HG02571 (cell line): Measurements from ENCODE around the gene HTR1E.
"Not testable (repeated sequence)": the region's sequence is repeated elsewhere in the genome, so short reads cannot be mapped to it uniquely, and the experiment has no call there.

Experiments used
- ATAC-seq: cut with Tn5 transposase; IDR thresholded peaks from one replicate; pipeline ENCODE4 v1.9.1; 2021; ENCODE audit warnings: mild to moderate bottlenecking, moderate library complexity; ENCODE audit not compliant: unreplicated experiment

The HTR1E gene, protein sequence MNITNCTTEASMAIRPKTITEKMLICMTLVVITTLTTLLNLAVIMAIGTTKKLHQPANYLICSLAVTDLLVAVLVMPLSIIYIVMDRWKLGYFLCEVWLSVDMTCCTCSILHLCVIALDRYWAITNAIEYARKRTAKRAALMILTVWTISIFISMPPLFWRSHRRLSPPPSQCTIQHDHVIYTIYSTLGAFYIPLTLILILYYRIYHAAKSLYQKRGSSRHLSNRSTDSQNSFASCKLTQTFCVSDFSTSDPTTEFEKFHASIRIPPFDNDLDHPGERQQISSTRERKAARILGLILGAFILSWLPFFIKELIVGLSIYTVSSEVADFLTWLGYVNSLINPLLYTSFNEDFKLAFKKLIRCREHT

DNA sequence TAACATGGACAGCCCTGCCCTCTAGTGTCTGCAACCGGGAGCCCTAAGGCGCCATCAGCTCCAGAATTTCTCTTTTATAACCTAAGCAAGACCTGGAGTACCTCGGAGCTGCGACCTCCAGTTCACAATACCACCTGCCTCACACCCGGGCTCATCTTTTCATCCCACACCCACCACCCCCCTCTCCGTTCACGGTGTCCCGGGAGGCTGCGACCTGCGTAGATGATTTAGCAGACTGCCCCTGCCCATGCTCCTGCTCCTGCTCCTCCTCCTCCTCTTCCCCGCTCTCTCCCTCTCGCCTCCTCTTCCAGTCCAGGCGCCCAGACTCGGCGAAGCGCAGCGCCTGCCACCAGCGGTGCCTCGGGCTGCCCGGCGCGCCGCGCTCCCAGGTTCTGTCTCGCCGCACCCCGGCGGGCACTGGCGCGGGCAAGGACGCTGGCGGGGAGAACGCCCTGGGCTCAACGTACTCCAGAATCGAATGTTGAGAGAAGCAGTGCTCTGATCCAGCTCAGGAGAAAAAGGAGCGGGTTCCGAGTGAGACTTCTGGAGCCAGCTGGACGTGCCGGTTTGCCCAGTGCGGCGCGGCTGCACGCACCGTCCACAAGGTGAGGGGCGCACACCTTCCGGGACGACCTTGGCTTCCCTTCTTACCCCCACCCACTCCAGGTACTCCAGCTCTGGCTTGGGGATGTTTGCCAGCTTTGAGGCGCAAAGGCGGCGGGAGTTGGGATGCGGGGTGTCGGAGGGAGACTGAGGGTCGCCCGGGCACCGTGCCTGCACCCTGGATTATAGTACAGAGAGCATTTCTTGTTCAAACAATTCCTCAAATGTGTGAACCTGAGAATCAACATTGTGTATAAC lies at the start of gene HTR1E:
Gene HTR1E, plus strand, starts transcription at position 310 of the 861 bp plus-strand sequence. CDS start 77,807 bp downstream, outside the sequence.
- no peak for ATAC-seq

DNA sequence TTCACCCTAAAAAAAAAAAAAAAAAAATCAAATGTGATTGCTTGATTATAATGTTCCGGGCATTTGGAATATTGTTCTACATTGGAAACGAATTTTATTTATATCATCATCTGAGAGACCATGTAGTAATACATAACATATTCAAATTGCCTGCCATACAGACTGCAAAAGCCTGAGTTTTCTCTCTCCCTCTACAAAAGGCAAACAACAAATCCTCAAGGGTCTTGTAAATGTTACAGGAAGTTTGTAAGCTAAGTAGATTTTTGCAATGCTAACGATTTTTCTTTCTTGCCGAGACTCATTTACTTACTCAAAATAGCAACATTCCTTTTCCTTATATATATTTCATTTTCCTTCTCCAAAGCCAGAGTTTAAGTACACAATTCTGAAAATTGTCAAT lies 49.0 kb upstream of the HTR1E start:
- no peak for ATAC-seq

DNA sequence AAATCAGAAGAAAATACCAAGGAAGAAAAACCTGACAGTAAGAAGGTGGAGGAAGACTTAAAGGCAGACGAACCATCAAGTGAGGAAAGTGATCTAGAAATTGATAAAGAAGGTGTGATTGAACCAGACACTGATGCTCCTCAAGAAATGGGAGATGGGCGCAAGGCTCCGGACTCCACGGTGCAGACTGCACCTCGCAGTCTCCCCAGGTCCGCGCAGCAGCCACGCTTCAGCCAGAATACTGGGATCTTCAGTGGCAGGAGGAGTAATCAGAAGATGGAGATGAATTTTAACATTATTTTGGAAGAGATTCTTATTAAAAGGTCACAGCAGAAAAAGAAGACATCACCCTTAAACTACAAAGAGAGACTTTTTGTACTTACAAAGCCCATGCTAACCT lies 40.1 kb upstream of the HTR1E start:
- not testable (repeated sequence) for ATAC-seq

DNA sequence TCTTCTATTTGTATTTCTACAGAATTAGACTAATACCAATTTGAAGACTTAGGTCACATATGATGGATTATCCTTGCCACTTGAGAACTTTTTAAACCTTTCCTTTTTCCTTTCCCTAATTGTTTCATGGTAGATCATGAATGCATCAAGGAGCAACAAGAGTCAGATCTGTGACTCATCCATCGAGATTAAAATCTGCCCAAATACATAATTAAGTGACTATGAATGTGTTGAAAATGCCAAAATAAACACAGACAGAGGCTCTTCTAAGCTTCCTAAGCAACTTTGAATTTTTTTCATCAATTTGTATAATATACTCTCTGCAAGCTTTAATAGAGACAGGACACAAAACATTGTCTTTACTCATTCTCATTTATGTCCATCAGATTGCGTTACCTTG lies 23.5 kb upstream of the HTR1E start:
- ATAC-seq = no peak

DNA sequence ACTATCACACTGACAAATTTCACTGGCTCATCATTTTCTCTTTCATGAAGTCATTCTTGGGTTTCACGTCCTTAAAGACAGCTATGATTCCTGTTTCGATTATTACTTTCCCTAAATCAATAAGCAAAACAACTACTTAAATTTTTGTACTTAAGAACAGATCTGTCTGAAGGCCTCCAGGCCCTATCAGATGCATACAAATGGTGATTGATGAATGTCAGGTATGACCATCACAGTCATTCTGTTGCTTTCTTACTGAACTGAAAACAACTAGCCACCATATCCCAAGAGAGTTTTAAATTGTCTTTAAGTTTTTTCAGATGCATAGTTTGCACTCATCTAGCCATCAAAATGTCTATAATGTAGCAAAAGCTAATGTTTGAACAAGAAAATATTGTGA lies 20.9 kb upstream of the HTR1E start:
- no peak for ATAC-seq

DNA sequence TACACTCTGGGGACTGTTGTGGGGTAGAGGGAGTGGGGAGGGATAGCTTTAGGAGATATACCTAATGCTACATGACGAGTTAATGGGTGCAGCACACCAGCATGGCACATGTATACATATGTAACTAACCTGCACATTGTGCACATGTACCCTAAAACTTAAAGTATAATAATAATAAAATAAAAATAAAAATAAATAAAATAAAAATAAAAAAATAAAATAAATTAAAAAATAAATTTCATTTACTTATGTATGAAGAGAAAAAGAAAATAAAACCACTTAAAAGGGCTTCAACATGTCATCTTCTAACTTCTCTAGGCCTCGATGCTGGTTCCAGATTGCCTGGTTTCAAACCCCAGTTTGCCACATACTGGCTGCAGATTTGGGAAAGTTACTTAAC lies 10.2 kb upstream of the HTR1E start:
- not testable (repeated sequence) for ATAC-seq

DNA sequence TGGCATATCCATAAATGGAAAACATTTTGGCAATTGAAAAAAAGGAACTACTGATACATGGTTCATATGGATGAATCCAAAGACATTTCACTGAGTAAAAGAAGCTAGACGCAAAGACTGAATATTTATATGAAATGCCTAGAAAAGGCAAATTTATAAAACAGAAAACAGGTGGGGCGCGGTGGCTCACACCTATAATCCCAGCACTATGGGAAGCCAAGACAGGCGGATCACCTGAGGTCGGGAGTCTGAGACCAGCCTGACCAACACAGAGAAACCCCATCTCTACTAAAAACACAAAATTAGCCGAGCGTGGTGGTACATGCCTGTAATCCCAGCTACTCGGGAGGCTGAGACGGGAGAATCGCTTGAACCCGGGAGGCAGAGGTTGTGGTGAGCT lies 9.5 kb upstream of the HTR1E start:
- not testable (repeated sequence) for ATAC-seq

DNA sequence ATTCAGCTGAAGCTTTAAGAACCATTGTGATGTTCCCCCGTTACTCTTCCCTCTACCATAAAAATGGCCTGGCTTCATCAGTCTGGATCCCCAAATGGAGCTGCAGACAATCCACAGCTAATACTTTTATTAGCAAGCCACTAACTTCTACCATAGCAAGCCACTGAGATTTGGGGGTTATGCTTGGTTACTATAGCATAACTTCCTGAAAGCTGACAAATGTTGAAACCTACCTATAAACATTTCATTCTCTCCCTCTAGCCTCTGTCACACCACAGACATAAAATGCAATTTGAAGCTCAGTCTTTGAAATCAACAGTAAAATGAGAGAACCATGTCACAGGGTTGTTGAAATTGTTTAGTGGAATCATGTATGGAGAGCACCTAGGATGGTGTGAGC lies 3.0 kb upstream of the HTR1E start:
- no peak for ATAC-seq

DNA sequence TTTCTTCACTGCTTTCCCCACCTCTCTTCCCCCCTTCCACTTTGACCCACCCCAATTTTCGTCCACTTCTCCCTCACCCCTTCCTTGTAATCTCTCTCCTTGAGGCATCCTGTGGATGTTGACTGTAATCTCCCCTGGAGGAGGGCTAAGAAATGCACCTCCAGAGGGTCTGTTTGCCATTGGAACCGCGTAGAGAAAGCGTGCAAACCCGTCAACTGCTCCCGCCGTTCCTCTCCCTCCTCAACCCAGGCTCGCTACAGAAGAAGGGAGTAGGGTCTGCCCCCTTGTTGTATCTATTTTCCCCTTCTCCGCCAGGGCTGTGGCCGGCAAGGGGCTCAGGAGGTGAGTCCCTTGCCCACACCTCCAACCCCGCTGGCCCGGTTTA lies 502 bp upstream of the HTR1E start:
- ATAC-seq = no peak

DNA sequence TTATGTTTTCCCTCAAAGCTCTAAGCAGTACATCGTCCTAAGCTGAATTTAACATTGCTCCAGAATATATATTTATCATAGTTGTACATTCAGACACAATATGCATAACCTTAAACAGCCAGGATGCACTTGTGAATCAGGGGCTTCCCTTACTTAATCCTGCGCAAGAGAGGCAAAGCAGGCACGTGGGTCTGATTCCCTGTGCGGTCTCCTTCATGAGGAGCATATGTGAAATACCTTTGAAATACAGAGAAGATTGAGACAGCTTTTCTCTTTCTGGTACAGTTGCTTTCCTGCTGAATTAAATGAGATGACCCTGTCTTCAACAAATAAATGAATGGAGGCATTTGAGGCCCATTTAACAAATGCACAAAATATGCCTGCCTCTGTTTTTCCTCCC lies 1.5 kb downstream of the HTR1E start:
- no peak for ATAC-seq

DNA sequence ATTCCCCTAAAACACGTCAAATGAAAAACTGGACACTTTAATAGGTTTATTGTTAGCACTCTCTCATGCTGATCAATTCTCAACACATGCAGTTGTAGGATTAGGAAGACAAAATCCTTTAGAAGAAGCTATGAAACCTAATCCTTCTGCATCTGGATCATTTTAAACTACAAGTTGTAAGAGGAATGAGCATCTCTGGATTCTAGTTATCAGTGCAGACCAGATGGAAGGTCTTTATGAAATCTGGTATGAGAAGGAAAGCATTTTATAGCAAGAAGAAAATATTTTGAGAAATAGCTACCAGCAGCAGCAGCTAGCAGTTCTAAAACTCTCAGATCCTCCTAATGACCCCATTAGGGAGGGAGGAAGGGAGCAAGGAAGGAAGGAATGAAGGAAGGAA lies 4.1 kb downstream of the HTR1E start:
- no peak for ATAC-seq

DNA sequence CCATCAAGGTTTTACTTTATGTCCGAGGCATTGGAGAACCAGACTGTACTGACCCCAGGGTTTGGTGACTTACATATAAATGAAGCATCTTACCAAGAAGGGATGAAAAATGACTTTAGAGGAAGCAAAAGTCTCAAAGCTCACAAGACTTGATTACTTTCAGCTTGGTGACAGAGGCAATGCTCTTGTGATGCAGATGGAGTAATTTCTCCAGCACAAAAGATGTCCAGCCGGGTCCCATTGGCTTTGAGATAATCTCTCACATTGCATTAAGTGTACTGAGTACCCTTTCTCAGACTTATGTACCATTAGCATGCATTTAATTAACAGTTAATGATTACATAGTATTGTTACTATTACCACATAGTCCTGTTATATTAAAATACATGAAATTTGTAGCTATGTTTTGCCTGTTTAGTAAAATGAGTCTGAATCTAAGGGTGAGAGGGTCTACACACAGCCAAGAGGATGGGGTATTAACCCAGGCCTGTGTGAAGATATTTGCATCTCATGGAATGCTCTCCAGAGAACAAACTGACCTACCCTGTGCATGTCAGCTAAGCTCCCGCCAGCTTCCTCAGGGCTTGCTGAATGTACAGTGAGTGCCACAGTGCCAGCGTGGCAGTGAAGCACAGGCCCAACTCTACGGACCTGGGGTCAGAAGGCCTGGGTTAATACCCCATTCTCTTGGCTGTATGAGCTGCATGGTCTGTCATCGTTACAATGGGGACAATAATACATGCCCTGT lies 5.6 kb downstream of the HTR1E start:
- no peak for ATAC-seq

DNA sequence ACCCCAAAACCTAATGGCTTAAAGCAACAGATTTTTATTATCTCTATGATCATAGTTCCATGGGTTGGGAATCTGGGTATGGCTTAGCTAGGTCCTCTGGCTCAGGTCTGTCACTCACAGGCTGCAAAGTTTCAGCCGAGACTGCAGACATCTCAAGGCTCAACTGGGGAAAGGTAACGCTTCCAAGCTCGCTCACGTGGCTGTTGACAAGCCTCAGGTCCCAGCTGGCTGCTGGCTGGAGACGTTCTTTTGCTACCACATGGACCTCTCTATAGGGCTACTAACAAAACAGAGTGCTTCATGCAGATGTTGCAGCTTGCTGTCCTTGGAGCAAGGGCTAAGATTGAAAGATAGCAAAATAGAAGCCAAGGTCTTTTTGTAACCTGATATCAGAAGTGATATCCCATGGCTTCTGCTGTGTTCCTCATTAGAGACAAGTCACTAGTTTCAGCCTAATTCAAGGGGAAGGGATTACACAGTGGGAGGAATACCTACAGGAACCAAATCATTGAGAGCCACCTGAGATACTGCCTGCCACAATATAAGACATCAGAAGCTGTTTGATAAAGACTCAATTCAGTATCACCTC lies 6.6 kb downstream of the HTR1E start:
- ATAC-seq = no peak

DNA sequence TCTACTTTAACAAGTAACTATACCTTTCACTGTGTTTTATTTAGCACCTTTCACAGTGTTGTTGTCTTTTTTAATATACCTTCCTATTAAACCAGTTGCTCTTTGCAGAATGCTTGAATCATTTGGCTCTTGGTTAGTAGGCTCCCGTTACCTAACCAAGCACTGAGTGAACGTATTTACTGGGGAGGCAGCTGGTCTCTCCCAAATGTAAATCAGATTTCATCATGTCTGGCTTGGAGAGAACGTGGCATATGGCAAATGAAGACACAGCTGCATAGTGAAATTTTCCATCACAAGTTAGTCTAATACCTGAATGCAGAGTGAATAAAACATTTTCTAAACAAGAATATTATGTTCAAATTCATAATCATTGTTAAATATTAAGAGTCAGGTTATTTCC lies 12.4 kb downstream of the HTR1E start:
- no peak for ATAC-seq

DNA sequence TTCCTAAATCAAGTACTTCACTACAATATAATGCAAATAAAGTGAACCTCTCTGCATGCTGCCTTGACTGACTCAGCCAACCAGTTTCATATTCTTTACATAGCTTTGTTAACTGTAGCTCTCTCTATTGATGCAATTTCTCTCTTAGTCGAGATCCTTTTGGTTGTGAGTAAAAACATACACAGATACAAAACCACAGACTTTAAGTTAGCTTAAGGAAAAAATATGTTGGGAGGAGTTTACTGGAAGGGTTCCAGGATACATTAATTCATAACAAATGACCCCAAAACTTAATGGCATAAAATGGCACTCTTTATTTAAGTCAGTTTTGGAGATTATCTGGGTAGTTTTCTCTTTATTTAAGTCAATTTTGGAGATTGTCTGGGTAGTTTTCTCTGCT lies 15.7 kb downstream of the HTR1E start:
- no peak for ATAC-seq

DNA sequence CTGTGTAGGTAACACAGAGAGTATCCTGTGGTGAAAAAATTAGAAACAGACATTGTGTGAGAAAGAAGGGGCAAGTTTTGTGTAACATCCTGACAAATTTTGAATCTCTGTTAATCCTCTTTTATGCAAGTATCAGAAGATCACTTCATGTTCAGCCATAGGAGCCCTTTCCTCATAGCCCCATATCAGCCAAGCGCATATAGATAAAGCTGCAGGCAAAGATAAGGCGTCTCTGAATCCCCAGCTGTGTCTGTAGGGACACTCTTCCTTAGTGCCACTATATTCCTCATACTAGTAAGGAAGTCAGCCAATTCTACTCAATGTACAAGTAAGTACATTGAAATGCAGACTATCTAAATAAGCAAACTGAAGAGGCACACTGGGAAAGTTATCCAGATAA lies 22.3 kb downstream of the HTR1E start:
- no peak for ATAC-seq

DNA sequence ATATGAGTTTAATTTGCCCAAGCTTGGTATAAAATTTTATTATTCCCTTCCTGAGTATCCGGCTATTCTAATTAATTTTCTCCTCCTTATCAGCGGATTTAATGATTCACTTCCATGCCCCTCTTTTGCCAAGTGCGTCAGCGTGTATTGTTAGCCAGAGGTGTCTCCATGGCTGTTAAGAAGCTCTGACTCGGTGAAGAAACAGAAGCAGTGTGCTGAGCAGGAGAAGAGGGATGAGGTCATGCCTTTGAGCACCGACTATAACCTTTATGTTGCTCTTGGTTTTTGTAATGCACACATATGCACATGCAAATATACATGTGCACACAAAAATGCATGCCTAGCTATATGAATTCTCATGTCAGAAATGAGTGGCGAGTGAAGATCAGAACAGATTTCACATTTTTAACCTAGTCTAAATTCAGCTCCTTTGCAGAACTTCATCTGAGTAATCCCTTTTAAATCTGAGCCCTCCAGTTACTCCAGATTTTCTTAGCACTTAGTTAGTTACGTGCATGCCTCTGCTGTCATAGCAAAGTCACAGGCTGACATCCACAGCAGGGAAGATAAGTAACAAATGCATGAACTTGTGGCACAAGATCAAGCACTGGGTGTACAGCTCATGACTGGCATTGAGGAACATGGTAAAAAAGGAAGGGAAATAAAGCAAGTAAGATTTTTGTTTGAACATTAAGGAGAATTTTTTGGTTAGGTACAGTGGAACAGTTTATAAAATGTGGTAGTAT lies 24.3 kb downstream of the HTR1E start:
- ATAC-seq = no peak

DNA sequence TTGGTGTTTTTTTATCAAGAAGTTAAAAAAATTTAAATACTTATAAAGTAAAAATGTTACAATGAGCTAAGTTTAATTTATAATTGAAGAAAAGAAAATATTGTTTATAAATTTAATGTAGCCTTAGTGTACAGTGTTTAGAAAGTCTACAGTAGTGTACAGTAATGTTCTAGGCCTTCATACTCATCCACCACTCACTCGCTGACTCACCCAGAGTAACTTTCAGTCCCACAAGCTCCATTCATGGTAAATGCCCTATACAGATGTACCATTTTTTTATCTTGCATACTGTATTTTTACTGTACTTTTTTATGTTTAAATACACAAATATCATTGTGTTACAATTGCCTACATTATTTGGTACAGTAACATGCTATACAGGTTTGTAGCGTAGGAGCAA lies 26.0 kb downstream of the HTR1E start:
- no peak for ATAC-seq

DNA sequence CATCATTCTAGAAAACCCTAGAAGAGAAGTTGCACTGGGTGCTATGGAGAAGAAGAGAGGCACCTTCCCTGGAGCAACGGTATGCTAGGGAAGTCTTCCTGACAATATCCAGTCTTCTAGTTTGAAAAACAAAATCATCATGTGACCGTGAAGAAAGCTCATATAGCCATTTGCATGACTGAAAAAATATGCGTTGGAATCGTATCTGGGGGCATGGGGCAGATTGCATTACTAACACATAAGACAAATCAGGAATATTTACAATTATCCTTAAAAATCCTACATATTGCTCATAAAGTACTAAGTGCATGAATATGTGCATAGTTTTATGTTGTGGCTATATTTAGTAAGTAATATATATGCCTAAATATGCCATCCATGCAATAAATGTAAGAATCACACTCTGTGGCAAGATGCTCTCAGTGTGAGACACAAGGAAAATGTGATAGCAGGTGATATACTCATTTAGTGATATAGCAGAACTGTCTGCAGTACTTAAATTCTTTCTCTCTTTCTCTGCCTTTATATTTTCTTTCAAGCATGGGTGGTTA lies 26.8 kb downstream of the HTR1E start:
- no peak for ATAC-seq

DNA sequence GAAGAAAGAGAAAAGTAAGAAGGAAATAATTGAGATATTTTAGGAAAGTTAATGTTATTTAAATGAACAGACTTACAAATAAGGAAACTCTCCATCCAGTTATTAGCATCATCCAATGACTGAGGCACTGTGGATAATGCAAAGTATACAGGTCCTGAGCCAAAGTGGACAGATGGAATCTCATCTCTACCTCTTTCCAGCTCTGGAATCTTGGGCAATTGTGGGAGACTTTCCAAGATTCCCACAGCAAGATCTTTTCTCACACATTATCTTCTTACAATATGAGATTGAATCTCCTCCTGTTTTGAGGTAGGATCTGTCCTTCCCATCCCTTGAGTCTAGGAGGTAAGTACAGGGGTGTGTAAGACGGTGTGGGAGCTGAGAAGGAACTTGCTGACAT lies 28.9 kb downstream of the HTR1E start:
- ATAC-seq = no peak
